Measurements from ENCODE around the gene SEC24B.

DNA sequence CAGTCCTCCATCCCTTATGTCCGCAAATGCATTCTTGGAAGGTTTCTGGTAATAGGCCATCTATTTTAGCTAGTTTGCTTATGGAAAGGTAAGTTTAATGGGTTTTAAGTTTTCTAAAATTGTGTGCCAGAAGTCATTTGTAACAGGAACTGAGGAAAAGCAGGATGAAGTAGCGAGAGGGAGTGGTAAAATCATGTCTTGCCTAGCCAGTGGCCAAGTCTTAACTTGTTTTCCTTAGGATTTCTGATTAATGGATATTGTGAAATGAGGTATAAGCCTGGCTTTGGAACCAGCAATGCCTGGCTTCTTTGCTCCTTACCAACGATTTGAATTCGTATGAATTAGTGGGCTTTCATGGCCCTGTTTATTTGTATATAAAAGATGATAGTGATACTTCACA lies 7.3 kb downstream of the SEC24B start:
- TF ChIP-seq, protein P1, sequence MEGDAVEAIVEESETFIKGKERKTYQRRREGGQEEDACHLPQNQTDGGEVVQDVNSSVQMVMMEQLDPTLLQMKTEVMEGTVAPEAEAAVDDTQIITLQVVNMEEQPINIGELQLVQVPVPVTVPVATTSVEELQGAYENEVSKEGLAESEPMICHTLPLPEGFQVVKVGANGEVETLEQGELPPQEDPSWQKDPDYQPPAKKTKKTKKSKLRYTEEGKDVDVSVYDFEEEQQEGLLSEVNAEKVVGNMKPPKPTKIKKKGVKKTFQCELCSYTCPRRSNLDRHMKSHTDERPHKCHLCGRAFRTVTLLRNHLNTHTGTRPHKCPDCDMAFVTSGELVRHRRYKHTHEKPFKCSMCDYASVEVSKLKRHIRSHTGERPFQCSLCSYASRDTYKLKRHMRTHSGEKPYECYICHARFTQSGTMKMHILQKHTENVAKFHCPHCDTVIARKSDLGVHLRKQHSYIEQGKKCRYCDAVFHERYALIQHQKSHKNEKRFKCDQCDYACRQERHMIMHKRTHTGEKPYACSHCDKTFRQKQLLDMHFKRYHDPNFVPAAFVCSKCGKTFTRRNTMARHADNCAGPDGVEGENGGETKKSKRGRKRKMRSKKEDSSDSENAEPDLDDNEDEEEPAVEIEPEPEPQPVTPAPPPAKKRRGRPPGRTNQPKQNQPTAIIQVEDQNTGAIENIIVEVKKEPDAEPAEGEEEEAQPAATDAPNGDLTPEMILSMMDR (IDR thresholded peaks at IDR 0.05; ENCODE audit: insufficient read depth, low read depth, low read length): no peak
- no peak for TF ChIP-seq EZH2 (IDR thresholded peaks at IDR 0.05; ENCODE audit: insufficient read depth, low read length)
